Femur (tissue), 1 donor: ENCODE results near the gene APCDD1L.
"Not testable (repeated sequence)": the region's sequence is repeated elsewhere in the genome, so short reads cannot be mapped to it uniquely, and the experiment has no call there.

ENCODE experiments used
- DNase-seq: peaks from one replicate; pipeline ENCODE4 v3.0.0-alpha.2; 2017

APCDD1L gene

DNA sequence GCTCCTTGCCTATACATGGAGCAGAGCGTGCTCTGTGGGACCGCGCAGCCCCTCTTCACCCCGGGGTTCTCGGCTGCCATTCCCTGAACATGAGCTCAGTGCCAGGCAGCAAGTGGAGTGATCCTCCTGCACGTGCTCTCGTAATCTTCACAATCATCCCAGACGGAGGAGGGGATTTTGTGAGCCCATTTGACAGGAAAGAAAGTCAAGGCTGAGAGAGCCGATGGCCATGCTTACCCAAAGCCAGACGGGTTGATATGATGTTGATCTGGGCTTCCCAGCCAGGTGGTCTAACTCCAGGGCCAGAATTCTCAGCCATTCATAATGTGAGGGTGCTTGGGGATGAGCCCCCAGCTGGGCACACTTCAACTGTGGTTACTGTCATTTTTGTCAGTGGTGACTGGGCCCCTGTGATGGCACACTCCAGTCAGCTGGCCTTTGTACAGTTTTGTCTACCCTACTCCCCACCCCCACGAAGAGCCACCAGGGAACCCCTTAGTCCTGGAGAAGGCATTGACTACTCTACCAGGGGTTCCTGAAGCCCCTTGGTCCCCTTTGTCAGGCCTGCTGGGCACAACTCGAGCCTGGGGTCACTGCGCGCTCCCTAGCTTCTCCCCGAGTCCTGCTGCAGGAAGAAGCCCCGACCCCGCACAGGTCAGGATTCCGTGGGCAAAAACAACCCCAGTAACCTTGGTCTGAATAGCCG lies 1.5 kb downstream of the APCDD1L start:
- DNase-seq: no peak

DNA sequence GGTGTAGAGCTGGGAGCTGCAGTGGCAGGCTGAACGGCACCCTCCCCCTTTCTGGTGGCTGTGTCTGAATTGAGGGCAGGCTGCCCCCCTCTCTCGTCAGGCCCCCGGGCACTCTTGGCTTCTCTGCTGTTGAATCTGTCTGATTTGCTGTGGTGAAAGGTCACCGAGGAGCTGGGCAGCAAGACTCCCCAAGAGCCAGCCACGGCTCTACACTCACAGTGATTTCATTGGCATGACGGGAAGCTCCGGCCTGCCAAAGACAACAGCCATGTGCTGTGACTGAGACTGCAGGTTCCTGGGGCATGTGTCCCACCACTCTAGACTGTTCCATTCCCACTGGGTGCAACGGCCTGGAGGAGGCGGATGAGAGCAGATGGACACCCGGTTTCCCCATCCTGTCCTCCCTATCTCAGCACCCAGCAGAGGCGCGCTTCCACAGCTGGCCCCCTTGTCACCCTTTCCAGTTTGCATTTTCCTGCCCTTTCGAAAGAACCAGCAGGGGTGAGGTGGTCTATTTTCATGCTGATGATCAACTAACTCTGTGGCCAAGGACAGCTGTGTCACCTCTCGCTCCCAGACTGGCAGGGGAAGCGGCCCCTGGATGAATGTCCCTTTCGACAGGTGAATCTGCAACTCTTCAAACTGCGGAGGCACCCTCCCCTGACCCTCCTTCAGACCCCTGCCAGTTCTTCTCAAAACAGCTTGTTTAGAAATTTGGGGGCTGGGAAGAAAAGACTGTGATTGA lies 2.2 kb downstream of the APCDD1L start:
- DNase-seq: peak; percentile 44

DNA sequence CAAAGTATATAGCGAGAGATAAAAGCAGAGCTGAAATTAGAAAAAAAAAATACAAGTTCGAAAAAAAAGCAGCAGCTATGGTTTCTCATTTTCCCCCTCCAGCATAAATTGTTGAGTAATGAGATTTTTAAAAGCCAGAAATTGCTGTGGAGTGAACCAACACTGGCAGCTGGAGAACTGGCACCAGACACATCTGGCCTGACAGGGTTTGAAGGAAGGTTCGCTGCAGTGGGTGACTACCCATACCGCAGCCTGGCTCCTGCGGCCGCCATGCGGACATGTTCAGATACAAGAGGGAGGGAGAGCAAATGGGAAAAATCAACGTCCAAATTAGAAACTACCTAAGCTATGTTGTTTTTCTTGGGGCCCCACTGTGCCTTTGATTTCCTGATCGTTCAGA lies 3.3 kb downstream of the APCDD1L start:
- DNase-seq: peak; percentile 63

DNA sequence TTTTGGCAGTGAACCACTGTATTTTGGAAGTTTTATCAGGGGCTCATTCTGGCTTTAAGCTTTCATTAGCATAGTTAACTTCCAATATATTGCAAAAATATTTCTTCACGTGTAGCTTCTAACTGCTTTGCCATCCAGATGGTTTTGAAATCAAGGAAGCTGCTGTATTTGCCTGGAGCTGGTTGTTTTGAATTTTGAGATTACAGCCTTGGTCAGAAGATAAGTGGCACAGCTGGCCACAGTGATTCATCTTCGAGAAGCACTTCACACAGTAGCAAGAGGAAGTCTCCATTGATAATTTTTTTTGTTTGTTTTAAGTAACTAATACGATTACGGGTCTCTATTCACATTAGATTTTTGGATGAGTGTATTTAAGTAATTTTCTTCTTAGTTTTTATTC lies 3.8 kb downstream of the APCDD1L start:
- DNase-seq: no peak

DNA sequence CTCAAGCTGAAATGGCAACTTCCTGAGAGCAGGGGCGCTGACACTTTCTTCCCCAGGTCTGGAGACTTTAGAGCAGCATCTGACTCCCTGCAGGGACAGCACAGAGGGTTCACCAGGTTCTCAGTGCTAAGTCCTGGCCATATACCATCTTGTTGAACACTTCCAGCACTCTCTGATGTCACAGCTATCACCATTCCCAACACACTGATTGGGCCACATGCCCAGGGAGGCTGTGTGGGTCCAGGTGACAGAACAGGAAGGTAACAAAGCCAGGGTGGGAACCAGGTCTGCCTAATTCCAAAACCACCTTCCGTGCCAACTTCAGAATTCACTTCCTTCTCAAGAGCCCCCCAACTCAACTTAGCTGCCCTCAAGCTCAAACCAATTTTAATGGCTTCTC lies 4.3 kb downstream of the APCDD1L start:
- DNase-seq: no peak

DNA sequence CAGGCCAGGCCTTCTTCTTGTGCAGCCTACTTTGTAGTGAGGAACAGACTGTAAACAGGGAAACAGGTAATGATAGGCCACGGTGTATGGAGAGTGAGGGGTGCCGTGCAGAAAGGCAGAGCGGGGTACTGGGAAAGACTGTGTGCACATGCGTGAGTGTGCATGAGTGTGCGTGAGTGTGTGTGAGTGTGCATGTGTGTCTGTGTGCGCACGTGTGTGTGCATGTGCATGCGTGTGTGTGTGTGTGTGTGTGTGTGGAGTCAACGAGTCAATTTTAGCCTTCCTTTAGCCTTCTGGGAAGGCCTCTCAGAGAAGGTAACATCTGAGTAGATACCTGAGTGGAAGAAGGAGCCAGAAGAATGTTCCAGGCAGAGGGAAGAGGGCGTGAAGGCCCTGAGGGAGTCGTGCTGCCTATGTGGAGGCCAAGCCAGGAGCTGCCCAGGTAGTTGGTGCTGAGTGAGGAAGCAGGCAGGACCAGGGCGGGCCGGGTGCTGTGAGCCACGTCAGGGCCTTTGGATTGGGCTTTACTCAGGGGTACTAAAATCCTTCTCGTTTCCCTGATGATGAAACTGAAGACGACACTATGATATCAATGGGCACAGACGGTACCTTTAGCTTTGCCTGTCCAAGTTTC lies 6.3 kb downstream of the APCDD1L start:
- DNase-seq: no peak

DNA sequence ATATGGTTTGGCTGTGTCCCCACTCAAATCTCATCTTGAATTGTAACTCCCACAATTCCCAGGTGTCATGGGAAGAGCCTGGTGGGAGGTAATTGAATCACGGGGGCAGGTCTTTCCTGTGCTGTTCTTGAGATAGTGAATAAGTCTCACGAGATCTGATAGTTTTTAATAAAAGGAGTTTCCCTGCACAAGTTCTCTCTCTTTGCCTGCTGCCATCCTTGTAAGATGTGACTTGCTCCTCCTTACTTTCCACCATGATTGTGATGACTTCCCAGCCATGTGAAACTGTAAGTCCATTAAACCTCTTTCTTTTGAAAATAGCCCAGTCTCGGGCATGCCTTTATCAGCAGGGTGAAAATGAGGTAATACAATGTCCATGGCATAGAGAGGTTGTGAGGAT lies 8.2 kb downstream of the APCDD1L start:
- not testable (repeated sequence) for DNase-seq

DNA sequence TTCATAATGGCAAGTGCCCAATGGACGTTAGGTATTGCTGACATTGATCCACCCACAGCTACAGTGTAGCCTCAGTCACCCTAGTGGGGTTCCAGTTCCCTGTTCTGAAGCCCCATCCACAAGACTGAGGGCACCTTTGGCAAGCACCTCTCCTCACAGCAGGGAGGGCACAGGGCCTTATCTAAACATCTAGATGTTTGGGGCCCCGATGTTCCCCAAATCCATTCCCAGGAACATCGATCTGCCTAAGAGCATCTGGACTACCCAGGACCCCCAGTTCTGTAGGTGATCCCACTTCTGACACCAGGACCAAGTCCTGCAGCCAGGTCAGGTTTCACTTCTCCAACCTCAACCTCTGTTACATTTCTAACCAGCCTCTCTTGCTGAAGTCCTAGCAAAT lies 10.6 kb downstream of the APCDD1L start:
- no peak for DNase-seq

DNA sequence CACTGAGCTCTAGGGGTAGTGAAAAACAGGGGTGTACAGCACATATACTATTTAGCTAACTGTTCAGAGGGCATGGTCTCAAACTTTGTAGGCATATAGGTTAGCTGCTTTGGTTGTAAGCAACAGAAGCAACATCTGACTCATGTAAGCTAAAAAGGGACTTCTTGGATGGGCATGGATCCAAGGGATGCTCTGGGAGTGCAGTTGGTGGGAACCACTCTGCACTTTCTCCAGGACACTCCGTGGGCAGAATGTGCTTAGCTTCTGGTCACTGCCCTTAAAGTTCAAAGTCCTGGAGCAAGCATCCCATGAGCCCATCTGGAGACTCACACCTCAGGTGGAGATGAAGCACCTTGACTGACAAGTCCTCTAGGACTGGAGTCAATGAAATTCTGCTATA lies 11.5 kb downstream of the APCDD1L start:
- DNase-seq: no peak

DNA sequence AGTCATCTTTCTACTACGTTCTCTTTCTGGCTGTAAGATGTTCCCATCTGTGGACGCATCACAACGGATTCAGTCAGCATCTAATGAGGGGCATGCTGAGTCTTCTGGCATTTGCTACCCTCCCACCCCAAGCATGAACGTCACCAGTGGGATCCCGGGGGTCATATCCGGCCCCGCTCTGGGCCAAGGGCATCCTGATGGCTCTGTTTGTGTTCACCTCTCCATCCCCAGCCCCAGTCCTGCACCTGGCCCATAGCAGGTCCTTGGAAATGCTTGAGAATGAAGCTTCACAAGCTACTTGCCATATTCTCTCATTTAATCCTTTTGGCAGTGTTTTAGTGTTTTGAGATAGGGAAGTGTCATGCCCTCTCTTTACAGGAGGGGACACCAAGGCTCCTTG lies 14.9 kb downstream of the APCDD1L start:
- no peak for DNase-seq

DNA sequence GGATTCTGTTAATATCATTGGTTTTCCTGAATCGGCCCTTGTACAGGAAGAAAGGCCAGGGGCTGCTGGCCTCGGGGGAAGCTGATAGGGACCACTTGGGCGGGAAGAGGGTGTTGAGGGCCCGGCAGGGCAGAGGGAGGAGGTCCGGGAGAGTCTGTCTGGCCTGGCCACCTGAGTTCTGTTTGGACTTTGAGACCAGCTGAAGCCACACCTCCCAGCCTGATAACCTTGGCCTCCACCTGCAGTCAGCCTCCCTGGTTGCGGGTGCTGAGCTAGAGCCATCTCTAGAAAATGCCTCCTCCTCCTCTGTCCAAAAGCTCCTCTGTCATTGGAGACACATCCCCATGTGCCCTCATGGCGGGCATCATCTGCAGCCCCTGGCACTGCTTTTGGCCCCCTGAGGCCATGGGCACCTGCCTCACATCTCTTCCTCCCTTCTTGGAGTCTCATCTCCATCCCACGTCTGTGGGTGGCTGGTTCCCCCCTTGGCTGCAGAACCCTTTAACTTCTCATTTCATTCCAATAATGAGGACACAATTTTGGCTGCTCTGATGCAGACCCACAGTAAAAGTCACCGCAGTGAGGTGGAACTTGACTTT lies 16.6 kb downstream of the APCDD1L start:
- no peak for DNase-seq

DNA sequence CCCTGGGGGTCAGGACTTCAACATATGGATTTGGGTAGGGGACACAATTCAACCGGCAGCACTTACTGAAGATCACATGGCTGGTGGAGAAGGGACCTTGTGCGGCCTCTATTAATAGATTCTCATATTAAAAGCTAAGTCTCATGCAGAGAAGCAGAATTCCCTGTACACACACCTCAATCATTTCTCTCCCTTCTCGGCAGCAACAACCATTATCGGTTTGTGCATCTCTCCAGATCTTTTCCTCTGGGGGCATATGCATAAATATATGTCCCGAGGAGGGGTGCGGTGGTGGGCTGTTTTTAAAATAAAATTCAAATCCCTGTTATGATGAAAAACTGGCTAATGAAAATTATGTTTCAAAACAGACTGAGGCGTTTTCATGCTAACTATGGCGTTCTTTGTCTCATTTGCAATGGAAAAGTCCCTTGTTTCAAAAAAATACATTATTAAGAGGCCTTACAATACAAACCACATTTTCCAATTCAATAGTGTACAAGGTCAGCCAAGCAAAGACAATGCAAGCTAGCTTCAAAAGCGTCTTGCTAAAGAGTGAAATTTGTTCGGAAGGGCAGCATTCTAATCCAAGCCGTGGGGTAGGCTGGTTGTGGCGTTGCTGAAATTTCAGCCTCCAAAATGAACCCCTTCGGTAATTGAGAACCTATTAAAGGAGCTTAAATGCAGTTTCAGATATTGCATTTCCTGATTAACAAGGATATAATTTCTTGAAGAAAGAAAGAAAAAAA lies 17.3 kb downstream of the APCDD1L start:
- DNase-seq: no peak

DNA sequence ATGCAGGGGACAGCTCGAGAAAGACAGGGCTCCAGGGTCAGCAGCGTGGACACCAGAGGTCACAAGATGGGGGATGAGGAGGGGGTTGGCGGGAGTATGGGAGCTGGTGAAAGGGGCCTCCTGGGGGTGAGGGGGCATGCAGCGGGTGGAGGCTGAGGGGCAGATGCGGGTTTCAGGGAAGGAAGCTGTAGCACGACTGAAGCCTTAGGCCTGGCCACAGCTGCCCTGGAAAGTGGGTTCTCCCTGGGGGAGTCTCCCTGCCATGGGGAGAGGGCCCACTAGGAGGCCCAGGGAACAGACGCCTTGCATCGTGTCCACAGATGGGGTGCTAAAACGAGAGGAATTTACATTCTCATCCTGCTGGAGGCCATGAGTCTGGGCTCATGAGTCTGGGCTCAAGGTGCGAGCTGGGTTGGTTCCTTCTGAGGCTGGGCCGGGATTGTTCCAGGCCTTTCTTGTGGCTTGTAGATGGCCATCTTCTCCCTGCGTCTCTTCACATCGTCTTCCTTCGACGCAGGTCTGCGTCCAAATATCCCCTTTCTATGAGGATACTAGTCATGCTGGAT lies 18.0 kb downstream of the APCDD1L start:
- no peak for DNase-seq

DNA sequence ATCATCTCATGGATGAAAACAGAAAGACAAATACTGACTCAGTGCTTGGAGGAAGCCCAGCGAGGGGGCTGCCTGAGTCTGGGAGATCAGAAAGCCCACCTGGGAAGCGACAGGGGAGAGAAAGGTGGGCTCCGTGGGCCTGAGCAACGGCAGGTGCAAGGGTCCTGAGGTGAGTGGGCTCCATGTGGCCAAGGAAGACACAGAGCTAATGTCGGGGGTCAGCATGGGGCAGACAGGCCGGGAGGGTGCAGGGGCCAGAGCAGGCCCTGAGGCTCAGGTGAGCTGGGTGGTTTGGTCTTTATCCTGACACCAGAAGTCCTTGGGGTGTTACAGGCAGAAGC lies 18.8 kb downstream of the APCDD1L start:
- DNase-seq: no peak

DNA sequence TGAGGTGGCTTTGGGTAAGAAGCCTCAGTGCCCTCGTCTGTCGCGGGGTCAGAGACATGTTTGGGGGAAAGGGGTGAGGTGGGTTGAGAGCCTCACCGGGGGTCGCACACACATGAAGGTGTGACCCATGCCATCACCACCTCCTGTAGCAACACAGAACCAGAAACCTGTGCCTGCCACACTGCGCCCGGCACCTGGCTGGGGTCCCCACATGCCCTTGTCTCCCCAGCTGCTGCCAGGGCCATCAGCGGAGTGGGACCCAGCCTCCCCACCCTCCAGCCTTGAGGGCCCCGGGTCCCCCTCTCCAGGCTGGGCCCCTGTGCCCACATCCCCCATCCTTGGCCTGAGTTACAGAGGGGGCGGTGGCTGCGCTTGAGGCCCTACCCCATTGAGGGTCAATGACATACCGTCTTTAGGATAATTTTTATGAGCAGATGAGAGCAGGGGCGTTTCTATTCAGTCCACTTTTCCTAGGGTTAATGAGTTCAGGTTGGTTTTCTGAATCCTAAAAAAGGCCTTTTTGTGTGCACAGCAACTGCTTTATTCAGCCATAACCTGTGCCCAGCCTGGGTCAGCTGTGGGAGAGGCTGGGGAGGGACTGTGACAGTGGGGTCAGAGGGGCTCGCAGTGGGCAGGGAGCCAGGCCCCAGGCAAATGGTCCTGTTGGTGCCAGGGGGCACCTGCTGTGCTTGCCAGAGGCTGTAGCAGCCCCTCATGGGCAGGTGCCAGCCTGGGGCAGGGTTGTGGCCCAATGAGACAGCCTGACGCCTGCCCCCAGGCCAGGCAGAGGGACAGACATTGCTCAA lies 19.4 kb downstream of the APCDD1L start:
- no peak for DNase-seq

DNA sequence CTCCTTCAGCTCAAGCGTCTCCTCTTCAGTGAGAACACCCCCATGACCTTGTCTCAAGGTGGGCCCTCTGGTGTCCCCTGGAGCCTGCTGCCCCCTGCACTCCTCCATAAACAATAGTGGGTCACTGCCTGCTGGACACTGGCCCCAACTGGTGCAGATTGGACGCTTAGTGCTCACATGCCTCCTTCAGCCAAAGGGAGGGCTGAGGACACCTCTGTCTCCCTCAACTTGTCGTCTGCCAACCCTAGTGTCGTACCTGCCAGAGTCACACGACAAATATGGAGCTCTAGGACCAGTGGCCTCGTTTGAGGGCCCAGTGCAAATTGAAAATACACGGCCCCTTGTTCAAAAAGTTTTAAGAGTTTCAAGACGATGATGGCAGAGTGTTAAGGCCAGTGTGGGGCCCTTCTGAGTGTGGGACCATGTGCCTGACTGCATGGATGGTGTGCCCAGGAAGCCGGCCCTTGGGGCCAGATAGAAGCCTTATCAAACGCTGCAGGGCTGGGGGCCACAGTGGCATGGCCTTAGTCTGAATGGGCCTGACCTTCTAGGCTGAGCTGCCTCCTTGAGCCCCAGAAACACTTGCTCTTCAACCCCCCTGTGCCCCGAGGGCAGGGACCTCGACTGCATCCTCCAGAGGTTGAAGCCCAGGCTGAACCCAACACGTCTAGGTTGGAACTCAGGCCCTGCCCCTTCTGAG lies 20.1 kb downstream of the APCDD1L start:
- no peak for DNase-seq

DNA sequence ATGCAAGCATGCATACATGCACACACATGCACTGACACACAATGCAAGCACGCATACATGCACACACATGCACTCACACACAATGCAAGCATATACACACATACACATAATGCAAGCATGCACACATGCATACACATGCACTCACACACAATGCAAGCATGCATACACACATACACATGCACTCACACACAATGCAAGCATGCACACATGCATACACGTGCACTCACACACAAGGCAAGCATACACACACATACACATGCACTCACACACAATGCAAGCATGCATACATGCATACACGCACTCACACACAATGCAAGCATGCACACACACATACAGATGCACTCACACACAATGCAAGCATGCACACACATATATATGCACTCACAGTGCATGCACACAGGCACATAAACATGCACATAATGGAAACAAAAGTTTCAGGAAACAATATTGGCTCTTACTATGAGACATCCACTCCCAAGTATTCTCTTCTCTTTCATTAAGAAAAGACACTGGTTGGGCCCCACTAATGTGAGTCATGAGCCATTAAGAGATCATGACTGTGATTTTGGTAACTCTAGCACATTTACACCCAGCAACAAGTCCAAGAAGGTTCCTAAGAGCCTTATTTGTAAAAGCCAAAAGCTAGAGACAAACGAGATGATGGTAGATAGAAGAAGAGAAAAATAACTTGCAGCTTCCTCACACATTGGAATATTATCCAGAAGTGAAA lies 22.2 kb downstream of the APCDD1L start:
- DNase-seq: no peak

DNA sequence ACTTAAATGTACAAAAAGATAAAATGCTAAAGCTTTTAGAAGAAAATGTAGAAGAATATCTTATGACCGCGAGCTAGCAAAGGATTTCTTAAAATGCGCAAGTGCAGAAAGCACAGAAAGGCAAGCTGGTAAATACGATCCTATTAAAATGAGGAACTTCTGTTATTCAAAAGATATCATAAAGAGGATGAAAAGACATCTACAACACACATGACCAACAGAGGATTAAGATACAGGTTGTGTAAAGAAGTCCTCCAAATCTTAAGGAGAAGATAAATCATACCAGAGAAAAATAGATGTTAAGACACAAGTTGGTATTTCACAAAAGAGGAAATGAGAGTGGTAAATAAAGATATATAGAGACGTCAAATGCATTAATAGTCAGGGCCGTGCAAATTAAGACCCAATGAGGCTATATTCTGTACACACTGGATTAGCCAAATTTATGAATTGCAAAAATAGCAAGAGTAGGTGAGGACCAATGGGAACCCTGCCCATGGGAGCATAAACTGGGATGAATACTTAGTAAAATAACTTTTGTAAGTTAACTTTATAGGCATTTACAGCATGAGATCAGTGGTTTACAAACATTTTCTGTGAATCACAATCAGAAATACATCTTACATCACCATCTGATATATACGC lies 23.0 kb downstream of the APCDD1L start:
- DNase-seq: no peak

DNA sequence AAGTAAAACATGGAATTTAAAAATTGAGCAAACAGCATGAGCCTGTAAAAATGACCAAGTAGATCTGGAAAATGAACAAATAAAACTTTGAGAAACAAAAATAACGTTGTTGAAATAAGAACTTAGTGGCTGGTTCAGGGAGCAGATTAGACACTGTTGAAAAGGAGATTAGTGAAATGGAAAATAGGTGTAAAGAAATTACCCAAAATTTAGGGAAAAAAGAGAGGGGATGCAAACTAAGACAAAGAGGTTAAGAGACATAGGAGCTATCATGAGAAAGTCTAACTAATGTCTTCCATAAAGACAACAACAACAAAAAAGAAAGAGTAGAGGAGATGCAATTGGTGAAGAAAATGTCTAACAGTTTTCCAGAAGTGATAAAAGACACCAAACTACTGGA lies 29.0 kb downstream of the APCDD1L start:
- DNase-seq: no peak

DNA sequence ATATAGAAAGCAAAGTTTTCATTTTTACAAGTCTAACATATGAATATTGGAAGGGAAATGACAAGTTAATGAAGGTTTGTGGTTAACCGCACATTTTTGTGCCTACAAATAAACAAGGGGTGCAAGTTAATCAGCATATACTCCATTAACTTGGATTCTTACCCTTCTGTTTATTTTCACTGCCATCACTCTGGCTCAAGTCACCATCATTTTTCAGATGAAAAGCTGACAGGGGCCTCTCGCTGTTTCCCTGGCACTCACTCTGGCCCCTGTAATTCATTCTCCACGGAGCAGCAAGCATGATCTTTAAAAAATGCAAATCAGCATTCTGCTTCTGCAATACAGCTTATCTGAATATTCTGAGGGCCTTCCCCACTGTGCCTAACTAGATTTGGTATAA lies 29.8 kb downstream of the APCDD1L start:
- no peak for DNase-seq
